GM12892 (cell line): ENCODE data around the gene PLEKHG3.

ENCODE experiments used
- POLR2A ChIP-seq: IDR thresholded peaks from 2 replicates; pipeline ENCODE4 v1.6.1; 2011; ENCODE audit warnings: low read depth, low read length, control low read depth
- TAF1 ChIP-seq: IDR thresholded peaks from 2 replicates; pipeline ENCODE4 v1.6.1; 2011; ENCODE audit warnings: low read depth, mild to moderate bottlenecking, control low read depth, low read length, borderline replicate concordance

GRCh38 chr14:64714432-64715025 lies 10.3 kb downstream of the PLEKHG3 start:
- TF ChIP-seq TAF1 = no peak
- TF ChIP-seq POLR2A = no peak
